Measurements from ENCODE around the gene BTBD1. TPM values are rescaled to one million over a fixed set of nuclear protein-coding genes. Genes with fewer than 3 reads are reported as not detected.

BTBD1 gene
- 56.9 and 81.9 TPM in 2 replicates for total RNA-seq

GRCh38 chr15:83066734-83067637 lies at the start of gene BTBD1:
BTBD1 (minus strand) TSS chr15:83067252; CDS start chr15:83067151, 101 bp downstream.

DNA sequence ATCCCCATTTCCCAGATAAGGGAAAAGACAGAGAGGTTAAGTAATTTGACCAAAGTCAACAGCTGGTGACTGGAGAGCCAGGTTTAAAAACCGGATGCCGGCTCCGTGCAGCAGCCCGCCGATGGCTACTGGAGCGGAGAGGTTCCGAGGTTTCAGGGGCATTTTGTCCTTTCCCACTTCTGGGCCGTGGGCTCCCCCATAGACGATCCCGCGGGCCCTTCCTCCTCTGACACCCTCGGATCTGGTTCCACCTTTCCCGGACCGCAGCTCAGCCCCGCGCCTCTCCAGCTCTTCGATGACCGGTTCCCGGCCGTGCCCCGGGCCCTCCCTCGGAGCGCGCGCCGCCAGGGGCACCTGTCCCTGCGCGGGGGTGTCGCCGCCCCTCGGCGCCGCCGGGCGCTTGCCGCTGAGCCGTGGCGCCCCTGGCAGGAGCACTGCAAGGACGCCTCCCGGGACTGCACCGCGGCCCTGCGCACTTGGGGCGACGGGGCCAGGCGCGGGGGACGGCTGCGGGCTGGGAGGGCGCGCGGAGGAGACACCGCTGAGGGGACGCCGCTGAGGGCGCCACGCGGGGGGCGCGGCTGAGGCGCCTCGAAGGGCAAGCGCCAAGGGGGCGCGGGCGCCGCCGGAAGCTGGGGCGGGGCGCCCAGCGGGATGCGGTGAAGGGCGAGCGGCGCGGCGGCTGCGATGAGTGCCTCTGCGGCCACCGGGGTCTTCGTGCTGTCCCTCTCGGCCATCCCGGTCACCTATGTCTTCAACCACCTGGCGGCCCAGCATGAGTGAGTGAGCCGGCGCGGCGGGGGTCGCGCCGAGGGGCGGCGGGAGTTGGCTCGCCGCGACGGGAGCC lies 40.2 kb upstream of the BTBD1 start, which contains the start of gene TM6SF1:
TSS of gene TM6SF1 (plus strand) at position 652 of the 847 bp plus-strand sequence. CDS start at position 688, 36 bp downstream.

GRCh38 chr15:83011271-83012075 lies 55.6 kb downstream of the BTBD1 start, which contains the start of gene C15orf40:
C15orf40 (minus strand) TSS chr15:83011639; CDS start chr15:83011607, 32 bp downstream.

GRCh38 chr15:82985688-82986441 lies 81.2 kb downstream of the BTBD1 start, which contains the start of gene RAMAC:
RAMAC (plus strand) TSS chr15:82986210; CDS start chr15:82989019, 2,809 bp downstream.

Small RNA genes within 50 kb of the gene (small RNA-seq; reads per million reads assigned to genes)
- not detected for gene MIR4515

Other genes with a start within 250 kb of the BTBD1 start
- gene HOMER2, start 114.5 kb downstream of the BTBD1 start, total RNA-seq = 9.7 and 11.4 TPM in 2 replicates
- gene RAMAC, start 81.0 kb downstream of the BTBD1 start, total RNA-seq = 48.2 and 49.1 TPM in 2 replicates
- 8.6 and 15.6 TPM in 2 replicates for gene C15orf40, start 55.6 kb downstream of the BTBD1 start, total RNA-seq
- not detected in 2 replicates for gene TM6SF1, start 40.4 kb upstream of the BTBD1 start, total RNA-seq
- gene HDGFL3, start 140.6 kb upstream of the BTBD1 start, total RNA-seq = 17.3 and 21.0 TPM in 2 replicates
- gene BNC1, start 217.4 kb upstream of the BTBD1 start, total RNA-seq = not detected in 2 replicates